ENCODE data around the gene PARVA.
A peak's percentile ranks its signal among the peaks of the same experiment; 100 is the strongest.

Gene PARVA

GRCh38 chr11:12376259-12377081 lies 901 bp upstream of the PARVA start:
- DNase-seq: no peak

GRCh38 chr11:12377824-12378593 lies 638 bp downstream of the PARVA start:
- no peak for DNase-seq

- DNase-seq: no peak
These were observed 3.4 kb downstream of the PARVA start for GRCh38 chr11:12380565-12381325.

- DNase-seq: peak in 1 of 2 experiments; percentile 71
These were observed 4.5 kb downstream of the PARVA start for GRCh38 chr11:12381875-12382274.

- no peak for DNase-seq
These were observed 5.1 kb downstream of the PARVA start for GRCh38 chr11:12382451-12382850.

GRCh38 chr11:12386309-12386708 lies 8.9 kb downstream of the PARVA start:
- no peak for DNase-seq

- DNase-seq: no peak
These were observed 9.4 kb downstream of the PARVA start for GRCh38 chr11:12386745-12387144.

GRCh38 chr11:12388173-12388572 lies 10.8 kb downstream of the PARVA start:
- no peak for DNase-seq

- DNase-seq: no peak
These were observed 11.7 kb downstream of the PARVA start for GRCh38 chr11:12388939-12389670.

- DNase-seq: no peak
These were observed 12.6 kb downstream of the PARVA start for GRCh38 chr11:12389676-12390657.

GRCh38 chr11:12390687-12391110 lies 13.3 kb downstream of the PARVA start:
- no peak for DNase-seq

- no peak for DNase-seq
These were observed 15.3 kb downstream of the PARVA start for GRCh38 chr11:12392672-12393071.

GRCh38 chr11:12393691-12394090 lies 16.3 kb downstream of the PARVA start:
- no peak for DNase-seq

GRCh38 chr11:12394601-12395000 lies 17.2 kb downstream of the PARVA start:
- DNase-seq: no peak

GRCh38 chr11:12395333-12395732 lies 18.0 kb downstream of the PARVA start:
- no peak for DNase-seq

GRCh38 chr11:12397931-12398334 lies 20.6 kb downstream of the PARVA start:
- no peak for DNase-seq

GRCh38 chr11:12399355-12399754 lies 22.0 kb downstream of the PARVA start:
- DNase-seq: no peak

- DNase-seq: no peak
These were observed 24.7 kb downstream of the PARVA start for GRCh38 chr11:12402025-12402424.

GRCh38 chr11:12402691-12403120 lies 25.3 kb downstream of the PARVA start:
- no peak for DNase-seq

- no peak for DNase-seq
These were observed 26.0 kb downstream of the PARVA start for GRCh38 chr11:12403122-12403996.

All from NCI-H187 (cell line).